ENCODE results near the gene NMNAT1. TPM values are rescaled to one million over a fixed set of nuclear protein-coding genes. Genes with fewer than 3 reads are reported as not detected.
A peak's percentile ranks its signal among the peaks of the same experiment; 100 is the strongest.

The NMNAT1 gene
- total RNA-seq, 1 experiment from 2014 or later = 2.8 TPM

GRCh38 chr1:9908871-9909233 is 34.4 kb upstream of the NMNAT1 start:
- Histone ChIP-seq H3K79me1 (ENCODE audit: insufficient read depth, low read depth, low read length, poor library complexity, severe bottlenecking) (no peaks in the 10 kb centered on the region), H3K9me3 (ENCODE audit: control insufficient read depth, low read depth, low read length) (no peaks in the 10 kb centered on the region), H3T11ph (ENCODE audit: low read length) (no peak overlapping the region), H3K4me2 (ENCODE audit: insufficient read depth, insufficient read length, low read length) (peak overlapping the region; percentile 84), H3K4me1 (ENCODE audit: insufficient read depth, low read length) (0 out of 2 replicates have a peak, but pooled peaks cover 2% of the 10 kb centered on the region), H4K20me1 (ENCODE audit: control insufficient read depth, insufficient read depth, insufficient read length) (no peaks in the 10 kb centered on the region), H2BK20ac (ENCODE audit: low read depth, low read length, poor library complexity, severe bottlenecking) (no peak overlapping the region), H3K4ac (ENCODE audit: low read depth, low read length) (no peak overlapping the region), H4K5ac (ENCODE audit: insufficient read length, low read depth, low read length) (no peak overlapping the region), H2BK120ac (ENCODE audit: low read depth, low read length, poor library complexity, severe bottlenecking) (no peak overlapping the region), H2AFZ (ENCODE audit: low read length) (no peak overlapping the region), H3K9ac (ENCODE audit: extremely low read depth, insufficient read length, low read length) (peak overlapping the region; percentile 57), H3K23ac (ENCODE audit: insufficient read length, low read depth, low read length) (no peak overlapping the region), H3K14ac (ENCODE audit: insufficient read depth, low read length) (no peak overlapping the region), H3K56ac (ENCODE audit: insufficient read length, low read depth, low read length) (no peak overlapping the region), H4K91ac (ENCODE audit: insufficient read length, low read depth, low read length) (no peak overlapping the region), H4K8ac (replicated peaks; ENCODE audit: insufficient read length, low read depth, low read length) (no peak overlapping the region), H3K27ac (ENCODE audit: insufficient read length, low read depth, low read length) (no peak overlapping the region), H2AK5ac (ENCODE audit: insufficient read length, low read length) (no peak overlapping the region), H3K23me2 (ENCODE audit: insufficient read length, low read depth, low read length, poor library complexity, severe bottlenecking) (peaks cover 12% of the 10 kb centered on the region), H2BK15ac (ENCODE audit: low read depth, low read length) (no peak overlapping the region), H3K18ac (ENCODE audit: insufficient read length, low read depth, low read length) (no peak overlapping the region), H3K79me2 (ENCODE audit: insufficient read depth, low read length) (peaks cover 3% of the 10 kb centered on the region; the same call in 1 of the 2 replicates), H3K27me3 (ENCODE audit: insufficient read depth, low read length) (no peaks in the 10 kb centered on the region), H2BK5ac (ENCODE audit: insufficient read length, low read length) (no peak overlapping the region), H2BK12ac (ENCODE audit: insufficient read length, low read depth, low read length) (no peak overlapping the region)
- H3K36me3 Mint-ChIP-seq (ENCODE audit: insufficient read depth in 1 of 3, low read depth in 3 of 3) = no peaks in the 10 kb centered on the region; a peak in 1 of 7 replicates
- no peak overlapping the region for H3K27ac Mint-ChIP-seq
- TF ChIP-seq CTCF (conservative IDR thresholded peaks at IDR 0.05) = no peak
- H3K27me3 Mint-ChIP-seq (ENCODE audit: low read depth) = no peaks in the 10 kb centered on the region; the same call in 1 of the 2 replicates
- DNase-seq = no peak
- peaks cover 25 to 38% of the 10 kb centered on the region in 2 experiments for H3K4me1 Mint-ChIP-seq
- peak overlapping the region; percentile 86 to 95 for H3K4me3 Mint-ChIP-seq
- WGBS (ENCODE audit: extremely low coverage, insufficient read length, low lambda C conversion rate) = no CpG with 5 or more reads among the region's 4 CpGs
- H3K9me3 Mint-ChIP-seq = no peaks in the 10 kb centered on the region
